C1 segment of cervical spinal cord (tissue), 14 donors: ENCODE measurements around the gene CALM3.
"Not testable (repeated sequence)": the region's sequence is repeated elsewhere in the genome, so short reads cannot be mapped to it uniquely, and the experiment has no call there.

Experiments used
- DNase-seq, 14 donors: peaks; one replicate each; lab custom pipeline; 2025; lab: John Stamatoyannopoulos, UW

CALM3 gene

GRCh38 chr19:46614114-46614722, 13.1 kb downstream of the CALM3 start:
- DNase-seq, result peak in 12 of 14 donors; percentile 32 to 85 (median 67)

GRCh38 chr19:46615966-46616365, 14.8 kb downstream of the CALM3 start:
- DNase-seq, result no peak

GRCh38 chr19:46616631-46617322, 15.6 kb downstream of the CALM3 start:
- DNase-seq, result peak in 3 of 14 donors; percentile 11 to 57 (median 41)

- no peak for DNase-seq
Measured at GRCh38 chr19:46617601-46618000, 16.5 kb downstream of the CALM3 start.

GRCh38 chr19:46618670-46619231, 17.6 kb downstream of the CALM3 start:
- DNase-seq, result no peak

- no peak for DNase-seq
Measured at GRCh38 chr19:46620267-46620666, 19.1 kb downstream of the CALM3 start.

GRCh38 chr19:46620716-46621115, 19.6 kb downstream of the CALM3 start:
- DNase-seq, result no peak

- DNase-seq, result no peak
Measured at GRCh38 chr19:46621191-46622117, 20.3 kb downstream of the CALM3 start.

GRCh38 chr19:46622118-46622446, 21.0 kb downstream of the CALM3 start:
- DNase-seq, result no peak

GRCh38 chr19:46623915-46624502, 22.9 kb downstream of the CALM3 start:
- no peak for DNase-seq

GRCh38 chr19:46624958-46625661, 24.0 kb downstream of the CALM3 start, which contains the start of gene PTGIR:
Gene PTGIR, minus strand, starts transcription at chr19:46625089. Its CDS starts 864 bp downstream, at chr19:46624225.
- no peak for DNase-seq

- DNase-seq, result no peak
Measured at GRCh38 chr19:46625731-46626130, 24.6 kb downstream of the CALM3 start.

- no peak for DNase-seq
Measured at GRCh38 chr19:46626446-46626845, 25.3 kb downstream of the CALM3 start.

- not testable (repeated sequence) for DNase-seq
Measured at GRCh38 chr19:46628970-46629369, 27.8 kb downstream of the CALM3 start.

GRCh38 chr19:46629546-46630025, 28.5 kb downstream of the CALM3 start:
- no peak for DNase-seq

- no peak for DNase-seq
Measured at GRCh38 chr19:46630586-46631205, 29.6 kb downstream of the CALM3 start.

- no peak for DNase-seq
Measured at GRCh38 chr19:46631481-46631880, 30.4 kb downstream of the CALM3 start.

- DNase-seq, result no peak
Measured at GRCh38 chr19:46633130-46633529, 32.0 kb downstream of the CALM3 start.

- peak in 12 of 14 donors; percentile 17 to 79 (median 61) for DNase-seq
Measured at GRCh38 chr19:46634045-46634655, 33.0 kb downstream of the CALM3 start.
